Measurements from ENCODE around the gene NAV1.

DNA sequence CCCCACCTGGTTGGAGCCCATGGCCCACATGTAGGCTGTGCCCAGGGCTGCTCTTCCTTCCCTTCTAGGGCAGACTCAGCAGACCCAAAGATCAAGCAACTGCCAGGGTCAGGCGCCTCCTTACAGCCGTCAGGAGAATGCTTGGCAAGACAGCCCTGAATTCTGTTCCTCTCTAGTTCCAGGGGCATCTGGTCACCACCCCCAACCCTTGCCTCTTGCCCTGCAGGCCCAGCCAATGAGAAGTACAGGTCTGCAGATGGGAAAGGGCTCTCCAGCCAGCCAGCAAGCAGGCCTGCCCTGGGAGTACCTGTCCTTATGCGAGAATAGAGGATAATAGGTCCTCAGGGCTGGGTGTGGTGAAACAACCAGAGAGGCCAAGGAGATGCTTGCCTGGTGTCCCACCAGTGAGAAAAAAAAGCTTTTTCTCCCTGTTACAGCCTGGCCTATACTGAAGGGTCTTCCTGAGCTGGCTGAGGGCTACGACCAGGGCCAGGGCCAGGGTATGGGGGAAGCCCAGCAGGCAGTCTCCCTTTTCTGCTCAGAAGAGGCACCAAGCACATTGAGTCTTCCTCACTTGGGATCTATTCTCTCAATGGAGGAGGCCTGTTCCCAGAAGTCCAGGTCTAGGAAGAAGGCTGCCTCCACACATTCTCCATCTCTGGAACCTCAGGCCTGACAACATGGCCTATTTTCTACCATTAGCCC lies 31.4 kb downstream of the NAV1 start:
- TF ChIP-seq, protein P1, sequence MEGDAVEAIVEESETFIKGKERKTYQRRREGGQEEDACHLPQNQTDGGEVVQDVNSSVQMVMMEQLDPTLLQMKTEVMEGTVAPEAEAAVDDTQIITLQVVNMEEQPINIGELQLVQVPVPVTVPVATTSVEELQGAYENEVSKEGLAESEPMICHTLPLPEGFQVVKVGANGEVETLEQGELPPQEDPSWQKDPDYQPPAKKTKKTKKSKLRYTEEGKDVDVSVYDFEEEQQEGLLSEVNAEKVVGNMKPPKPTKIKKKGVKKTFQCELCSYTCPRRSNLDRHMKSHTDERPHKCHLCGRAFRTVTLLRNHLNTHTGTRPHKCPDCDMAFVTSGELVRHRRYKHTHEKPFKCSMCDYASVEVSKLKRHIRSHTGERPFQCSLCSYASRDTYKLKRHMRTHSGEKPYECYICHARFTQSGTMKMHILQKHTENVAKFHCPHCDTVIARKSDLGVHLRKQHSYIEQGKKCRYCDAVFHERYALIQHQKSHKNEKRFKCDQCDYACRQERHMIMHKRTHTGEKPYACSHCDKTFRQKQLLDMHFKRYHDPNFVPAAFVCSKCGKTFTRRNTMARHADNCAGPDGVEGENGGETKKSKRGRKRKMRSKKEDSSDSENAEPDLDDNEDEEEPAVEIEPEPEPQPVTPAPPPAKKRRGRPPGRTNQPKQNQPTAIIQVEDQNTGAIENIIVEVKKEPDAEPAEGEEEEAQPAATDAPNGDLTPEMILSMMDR (IDR thresholded peaks at IDR 0.05) = no peak
- no peak for TF ChIP-seq EP300 (IDR thresholded peaks at IDR 0.05)
- no peak for TF ChIP-seq POLR2A (IDR thresholded peaks at IDR 0.05)
